Chondrocyte (in vitro differentiated cells): ENCODE data around the gene CDH8. TPM values are rescaled to one million over a fixed set of nuclear protein-coding genes. Genes with fewer than 3 reads are reported as not detected.

Experiments
- DNase-seq: peaks from one replicate; pipeline ENCODE4 v3.0.0; 2021; ENCODE audit warnings: mixed read lengths, low spot score
- H3K27ac Mint-ChIP-seq: one replicate; pipeline ENCODE4 v1.8.0; 2021; ENCODE audit warnings: mild to moderate bottlenecking, moderate library complexity, mixed read lengths; ENCODE audit not compliant: unreplicated experiment
- H3K27me3 Mint-ChIP-seq: 2 replicates; pipeline ENCODE4 v1.8.0; 2021; ENCODE audit warnings: low read depth, mixed read lengths
- H3K36me3 Mint-ChIP-seq: 2 replicates; pipeline ENCODE4 v1.8.0; 2021; ENCODE audit warnings: low read depth, mixed read lengths
- H3K4me1 Mint-ChIP-seq: 2 replicates; pipeline ENCODE4 v1.8.0; 2021; ENCODE audit warnings: low read depth, mild to moderate bottlenecking, mixed read lengths
- H3K4me3 Mint-ChIP-seq: one replicate; pipeline ENCODE4 v1.8.0; 2021; ENCODE audit warnings: mild to moderate bottlenecking, moderate library complexity, mixed read lengths; ENCODE audit not compliant: unreplicated experiment
- H3K9me3 Mint-ChIP-seq: 2 replicates; pipeline ENCODE4 v1.8.0; 2021; ENCODE audit warnings: low read depth, mixed read lengths
- total RNA-seq: library from RNA; stranded (reverse); gene quantifications from 3 replicates; pipeline ENCODE4 v1.2.1, GENCODE V29; 2021
- TF ChIP-seq, protein P1 (sequence below): fragments of 200-600 bp; sonication (generic); IDR thresholded peaks from 2 replicates; pipeline ENCODE4 v1.5.0; 2021; ENCODE audit warnings: antibody characterized with exemption, mild to moderate bottlenecking, moderate library complexity

Gene CDH8
- total RNA-seq, 1 donor from 2014 or later, result 5.7 TPM

DNA sequence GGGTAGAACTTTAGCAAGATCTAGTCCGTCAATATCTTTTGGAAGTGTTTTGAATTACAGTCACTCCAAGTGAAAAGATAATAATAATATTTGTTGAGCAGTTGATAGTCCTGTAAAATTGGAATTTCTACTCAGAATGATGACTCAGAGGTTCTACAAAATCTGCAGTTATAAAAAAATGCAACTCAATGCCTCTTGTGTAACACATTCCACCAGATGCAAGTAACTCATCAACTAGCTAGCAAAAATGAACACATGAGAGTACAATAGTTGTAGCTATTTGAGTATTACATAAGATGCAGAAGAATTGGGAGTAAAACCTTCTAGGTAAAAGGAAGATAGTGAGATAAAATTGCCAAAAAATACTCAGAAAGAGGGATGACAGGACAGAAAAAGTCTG, 177.2 kb downstream of the CDH8 start:
- peaks cover 8% of the 10 kb centered on the region for H3K4me1 Mint-ChIP-seq
- DNase-seq, result no peak
- no peaks in the 10 kb centered on the region for H3K9me3 Mint-ChIP-seq

DNA sequence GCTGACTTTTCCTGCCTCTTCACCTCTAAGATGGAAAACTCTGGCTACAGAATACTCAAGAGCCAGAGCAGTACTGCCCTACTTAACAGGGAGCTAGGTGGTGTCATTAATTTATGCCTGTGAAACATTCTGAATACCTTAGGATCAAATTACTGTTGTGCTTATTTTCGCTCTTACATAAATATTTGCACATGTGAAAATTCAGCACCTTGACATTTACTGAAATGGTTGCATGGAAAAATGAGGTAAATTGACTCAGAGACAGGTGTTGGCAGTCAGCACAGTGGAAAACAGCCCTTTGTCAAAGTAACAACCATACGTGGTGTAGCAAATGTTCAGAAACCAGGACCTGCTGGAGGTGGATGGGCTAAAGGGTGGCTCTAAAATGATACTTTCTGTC, 193.6 kb downstream of the CDH8 start:
- H3K27me3 Mint-ChIP-seq, result peaks cover 11% of the 10 kb centered on the region
- no peaks in the 10 kb centered on the region for H3K4me1 Mint-ChIP-seq
- H3K36me3 Mint-ChIP-seq, result no peaks in the 10 kb centered on the region
- no peak for DNase-seq
- H3K9me3 Mint-ChIP-seq, result peaks cover 3% of the 10 kb centered on the region
- TF ChIP-seq, protein P1, sequence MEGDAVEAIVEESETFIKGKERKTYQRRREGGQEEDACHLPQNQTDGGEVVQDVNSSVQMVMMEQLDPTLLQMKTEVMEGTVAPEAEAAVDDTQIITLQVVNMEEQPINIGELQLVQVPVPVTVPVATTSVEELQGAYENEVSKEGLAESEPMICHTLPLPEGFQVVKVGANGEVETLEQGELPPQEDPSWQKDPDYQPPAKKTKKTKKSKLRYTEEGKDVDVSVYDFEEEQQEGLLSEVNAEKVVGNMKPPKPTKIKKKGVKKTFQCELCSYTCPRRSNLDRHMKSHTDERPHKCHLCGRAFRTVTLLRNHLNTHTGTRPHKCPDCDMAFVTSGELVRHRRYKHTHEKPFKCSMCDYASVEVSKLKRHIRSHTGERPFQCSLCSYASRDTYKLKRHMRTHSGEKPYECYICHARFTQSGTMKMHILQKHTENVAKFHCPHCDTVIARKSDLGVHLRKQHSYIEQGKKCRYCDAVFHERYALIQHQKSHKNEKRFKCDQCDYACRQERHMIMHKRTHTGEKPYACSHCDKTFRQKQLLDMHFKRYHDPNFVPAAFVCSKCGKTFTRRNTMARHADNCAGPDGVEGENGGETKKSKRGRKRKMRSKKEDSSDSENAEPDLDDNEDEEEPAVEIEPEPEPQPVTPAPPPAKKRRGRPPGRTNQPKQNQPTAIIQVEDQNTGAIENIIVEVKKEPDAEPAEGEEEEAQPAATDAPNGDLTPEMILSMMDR, result no peak
- H3K27ac Mint-ChIP-seq, result no peak overlapping the region
- no peak overlapping the region for H3K4me3 Mint-ChIP-seq

More for the DNA sequence above, 177.2 kb downstream of the CDH8 start:
- Mint-ChIP-seq H3K27me3 (no peaks in the 10 kb centered on the region), H3K36me3 (no peaks in the 10 kb centered on the region), H3K4me3 (no peak overlapping the region), H3K27ac (no peak overlapping the region)
- TF ChIP-seq, protein P1, result no peak

DNA sequence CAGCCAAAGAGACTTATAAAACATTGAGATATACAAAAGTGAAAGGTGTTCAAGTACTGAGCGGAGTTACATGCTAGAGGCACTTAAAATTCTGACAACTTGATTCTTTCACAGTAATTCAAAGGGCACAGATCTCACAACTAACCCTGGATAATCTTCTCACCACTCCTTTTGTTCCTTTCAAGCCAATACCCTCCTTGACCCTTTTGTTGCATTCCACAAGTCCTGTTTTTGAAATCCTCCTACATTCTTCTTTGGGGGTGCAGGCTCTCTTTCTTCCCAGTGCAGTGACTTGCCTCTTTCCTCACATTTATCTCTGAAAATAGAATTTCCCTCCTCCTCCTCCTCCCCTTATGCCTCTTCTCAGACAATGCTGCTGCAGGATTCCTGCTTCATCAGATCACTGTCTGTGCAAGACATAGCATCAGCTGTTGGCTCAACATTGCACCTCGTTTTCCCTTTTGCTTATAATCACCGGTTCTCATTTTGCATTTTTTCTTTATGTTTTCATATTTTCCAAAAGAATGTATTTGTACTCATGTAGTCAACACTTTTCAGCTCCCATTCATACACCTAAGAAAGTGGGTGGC, 199.3 kb downstream of the CDH8 start:
- Mint-ChIP-seq H3K27me3 (peaks cover 20% of the 10 kb centered on the region), H3K27ac (no peak overlapping the region), H3K4me1 (no peaks in the 10 kb centered on the region), H3K9me3 (no peaks in the 10 kb centered on the region), H3K36me3 (no peaks in the 10 kb centered on the region), H3K4me3 (no peak overlapping the region)
- DNase-seq, result no peak
- TF ChIP-seq, protein P1, result no peak

DNA sequence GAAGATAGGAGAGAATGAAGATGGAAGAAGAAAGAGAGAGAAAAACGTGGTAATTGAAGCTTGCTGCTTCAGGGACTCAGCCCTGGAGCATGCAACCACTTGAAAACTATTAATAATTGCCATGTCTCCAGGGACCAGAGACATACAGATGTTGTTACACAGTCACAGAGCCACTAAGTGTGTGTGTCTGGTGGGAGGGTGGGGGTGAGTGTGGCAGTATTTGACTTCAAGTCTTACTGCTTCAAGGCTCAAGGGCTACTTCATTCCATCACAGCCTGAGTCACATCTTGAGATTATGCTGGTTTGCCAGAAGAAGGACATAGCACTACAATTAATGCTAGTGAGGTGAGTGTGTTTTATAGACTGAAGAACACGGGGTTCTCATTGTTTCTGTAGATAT, 202.2 kb downstream of the CDH8 start:
- peaks cover 16% of the 10 kb centered on the region for H3K27me3 Mint-ChIP-seq
- peaks cover 5% of the 10 kb centered on the region for H3K4me1 Mint-ChIP-seq
- no peak for DNase-seq
- no peaks in the 10 kb centered on the region for H3K36me3 Mint-ChIP-seq
- H3K9me3 Mint-ChIP-seq, result peaks cover 3% of the 10 kb centered on the region
- H3K4me3 Mint-ChIP-seq, result no peak overlapping the region
- TF ChIP-seq, protein P1, result no peak
- H3K27ac Mint-ChIP-seq, result no peak overlapping the region

DNA sequence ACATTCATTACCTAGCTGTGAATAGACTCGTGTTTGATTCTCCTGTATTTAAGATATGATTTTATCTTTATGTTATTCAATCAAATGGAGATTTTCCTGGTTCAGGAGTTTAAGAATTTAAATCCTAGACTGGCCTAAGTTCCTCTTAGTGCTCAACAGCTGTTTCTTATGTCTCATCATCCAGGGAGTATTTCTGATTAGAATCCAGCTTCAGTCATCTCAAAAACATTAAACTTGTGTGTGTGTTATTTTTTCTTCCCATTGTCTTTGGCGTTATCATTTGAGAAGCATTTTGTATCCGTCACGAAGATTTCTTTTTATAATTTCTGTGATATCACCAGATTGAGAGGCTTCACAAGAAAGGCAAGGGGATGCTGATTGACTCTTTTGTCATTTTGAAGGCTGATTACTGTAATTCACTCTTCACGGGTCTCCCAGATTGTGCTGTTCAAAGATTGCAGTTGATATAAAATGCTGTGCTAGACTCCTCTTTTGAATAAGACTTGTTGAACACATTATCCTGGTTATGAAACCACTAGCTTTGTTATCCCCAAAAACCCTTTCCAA, 204.8 kb downstream of the CDH8 start:
- no peak for DNase-seq
- Mint-ChIP-seq H3K36me3 (no peaks in the 10 kb centered on the region), H3K4me1 (peaks cover 5% of the 10 kb centered on the region), H3K4me3 (no peak overlapping the region), H3K27me3 (no peaks in the 10 kb centered on the region), H3K27ac (no peak overlapping the region), H3K9me3 (peaks cover 3% of the 10 kb centered on the region)
- TF ChIP-seq, protein P1, result no peak
